C4-2B (cell line): ENCODE results near the gene CTIF.

Experiments
- H3K27ac ChIP-seq: fragments of 450-650 bp; 2 replicates; pipeline ENCODE4 v1.5.1; 2017
- ZFX ChIP-seq: fragments of 450-650 bp; IDR thresholded peaks from 2 replicates; pipeline ENCODE4 v1.6.1; 2017
- TF ChIP-seq, protein P1 (sequence below): fragments of 450-650 bp; conservative IDR thresholded peaks from 2 replicates; pipeline ENCODE4 v1.5.1; 2017; ENCODE audit warnings: mild to moderate bottlenecking

CTIF gene

DNA sequence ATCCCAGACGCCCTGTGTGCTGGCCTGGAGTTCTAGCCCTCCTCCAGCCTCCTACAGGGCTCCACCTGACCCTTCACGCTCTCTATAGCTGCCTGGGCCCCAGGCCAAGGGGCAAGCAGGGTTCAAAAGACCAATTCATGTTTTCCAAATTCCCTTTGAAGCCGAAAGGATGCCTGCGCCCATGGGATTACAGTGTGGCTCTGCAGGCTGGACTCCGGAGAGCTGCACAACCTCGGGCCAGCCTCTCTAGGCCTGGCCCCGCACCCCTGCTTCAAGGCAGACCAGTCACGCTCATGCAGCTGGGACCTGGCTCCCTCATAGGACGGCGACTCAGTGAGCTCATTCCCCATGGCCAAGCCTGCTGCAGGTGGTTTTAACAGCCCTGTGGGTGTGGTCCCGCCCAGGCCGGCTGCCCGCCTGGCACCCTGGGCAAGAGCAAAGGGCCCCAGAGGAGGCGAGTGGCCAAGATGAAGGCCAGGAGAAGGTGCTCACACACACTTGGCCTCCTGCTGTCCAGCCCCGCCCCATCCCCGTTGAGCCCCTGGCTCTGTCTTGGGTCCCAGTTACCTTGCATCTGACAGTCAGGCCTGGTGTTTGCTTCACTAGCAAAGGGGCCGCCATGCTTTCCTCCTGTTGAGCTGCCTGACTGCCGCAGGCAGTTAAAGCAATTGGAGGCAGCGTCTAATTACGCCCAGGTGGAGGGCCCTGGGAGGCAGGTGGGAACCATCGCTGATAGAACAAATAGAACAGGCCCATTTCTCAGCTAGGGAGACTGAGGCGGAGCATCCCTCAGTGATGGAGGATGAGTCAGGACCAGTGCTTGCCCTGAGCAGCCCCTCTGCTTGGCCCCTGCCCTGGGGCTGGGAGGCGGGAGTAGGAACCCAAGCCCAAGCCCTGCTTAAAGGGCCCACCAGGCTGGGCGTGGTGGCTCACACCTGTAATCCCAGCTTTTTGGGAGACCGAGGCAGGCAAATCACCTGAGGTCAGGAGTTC is 355.1 kb downstream of the CTIF start:
- H3K27ac ChIP-seq: no peak overlapping the region
- no peak for TF ChIP-seq ZFX
- TF ChIP-seq, protein P1, sequence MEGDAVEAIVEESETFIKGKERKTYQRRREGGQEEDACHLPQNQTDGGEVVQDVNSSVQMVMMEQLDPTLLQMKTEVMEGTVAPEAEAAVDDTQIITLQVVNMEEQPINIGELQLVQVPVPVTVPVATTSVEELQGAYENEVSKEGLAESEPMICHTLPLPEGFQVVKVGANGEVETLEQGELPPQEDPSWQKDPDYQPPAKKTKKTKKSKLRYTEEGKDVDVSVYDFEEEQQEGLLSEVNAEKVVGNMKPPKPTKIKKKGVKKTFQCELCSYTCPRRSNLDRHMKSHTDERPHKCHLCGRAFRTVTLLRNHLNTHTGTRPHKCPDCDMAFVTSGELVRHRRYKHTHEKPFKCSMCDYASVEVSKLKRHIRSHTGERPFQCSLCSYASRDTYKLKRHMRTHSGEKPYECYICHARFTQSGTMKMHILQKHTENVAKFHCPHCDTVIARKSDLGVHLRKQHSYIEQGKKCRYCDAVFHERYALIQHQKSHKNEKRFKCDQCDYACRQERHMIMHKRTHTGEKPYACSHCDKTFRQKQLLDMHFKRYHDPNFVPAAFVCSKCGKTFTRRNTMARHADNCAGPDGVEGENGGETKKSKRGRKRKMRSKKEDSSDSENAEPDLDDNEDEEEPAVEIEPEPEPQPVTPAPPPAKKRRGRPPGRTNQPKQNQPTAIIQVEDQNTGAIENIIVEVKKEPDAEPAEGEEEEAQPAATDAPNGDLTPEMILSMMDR: no peak

DNA sequence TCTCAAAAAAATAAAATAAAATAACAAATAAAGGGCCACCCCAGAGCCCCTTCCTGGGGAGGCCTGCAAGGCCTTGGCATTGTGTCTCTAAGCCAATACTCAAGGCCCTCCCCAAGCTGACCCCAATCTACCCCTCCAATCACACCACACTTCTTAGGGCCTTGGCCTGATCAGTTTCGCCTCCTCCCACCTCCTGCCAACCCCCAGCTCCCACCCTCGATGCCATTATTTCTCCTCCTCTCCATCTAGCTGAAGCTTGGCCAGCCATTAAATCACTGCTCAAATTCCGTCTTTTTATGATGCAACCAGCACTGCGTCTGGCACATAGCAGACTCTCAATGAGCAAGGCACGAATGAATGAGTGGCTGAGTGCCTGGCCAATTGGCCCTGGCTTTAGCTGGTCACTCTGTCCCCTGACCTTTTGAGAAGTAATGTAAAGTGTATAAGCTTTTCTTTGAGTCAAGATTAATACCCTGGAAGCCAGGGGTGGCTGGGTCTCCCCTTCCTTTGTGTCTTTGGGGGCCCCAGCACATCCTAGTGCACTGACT is 356.0 kb downstream of the CTIF start:
- TF ChIP-seq, protein P1: no peak
- TF ChIP-seq ZFX: no peak
- H3K27ac ChIP-seq: no peak overlapping the region

DNA sequence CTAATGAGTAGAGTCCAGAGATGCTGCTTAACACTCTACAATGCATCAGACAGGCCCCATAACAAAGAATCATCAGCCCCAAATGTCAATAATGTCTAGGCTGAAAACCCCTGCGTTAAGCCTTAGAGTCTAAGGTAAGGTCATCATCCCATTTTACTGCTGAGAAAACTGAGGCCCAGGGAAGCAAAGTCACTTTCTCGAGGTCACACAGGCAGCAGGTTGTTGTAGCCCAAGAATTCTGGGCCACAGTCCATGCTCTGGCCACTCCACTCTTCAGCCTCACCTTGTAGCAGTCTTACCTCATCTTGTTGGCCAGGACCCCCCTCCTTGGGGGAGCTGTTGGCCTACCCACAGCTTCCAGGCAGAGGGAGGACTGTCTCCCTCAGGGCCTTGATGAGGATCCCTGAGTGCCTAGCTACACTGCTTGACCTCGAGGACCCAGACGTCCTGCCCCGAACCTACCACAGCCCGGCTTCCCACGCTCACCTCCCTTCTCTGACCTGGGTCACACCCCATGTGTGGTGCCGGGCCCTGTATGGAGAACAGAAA is 357.6 kb downstream of the CTIF start:
- H3K27ac ChIP-seq: no peak overlapping the region
- TF ChIP-seq, protein P1: no peak
- TF ChIP-seq ZFX: no peak

DNA sequence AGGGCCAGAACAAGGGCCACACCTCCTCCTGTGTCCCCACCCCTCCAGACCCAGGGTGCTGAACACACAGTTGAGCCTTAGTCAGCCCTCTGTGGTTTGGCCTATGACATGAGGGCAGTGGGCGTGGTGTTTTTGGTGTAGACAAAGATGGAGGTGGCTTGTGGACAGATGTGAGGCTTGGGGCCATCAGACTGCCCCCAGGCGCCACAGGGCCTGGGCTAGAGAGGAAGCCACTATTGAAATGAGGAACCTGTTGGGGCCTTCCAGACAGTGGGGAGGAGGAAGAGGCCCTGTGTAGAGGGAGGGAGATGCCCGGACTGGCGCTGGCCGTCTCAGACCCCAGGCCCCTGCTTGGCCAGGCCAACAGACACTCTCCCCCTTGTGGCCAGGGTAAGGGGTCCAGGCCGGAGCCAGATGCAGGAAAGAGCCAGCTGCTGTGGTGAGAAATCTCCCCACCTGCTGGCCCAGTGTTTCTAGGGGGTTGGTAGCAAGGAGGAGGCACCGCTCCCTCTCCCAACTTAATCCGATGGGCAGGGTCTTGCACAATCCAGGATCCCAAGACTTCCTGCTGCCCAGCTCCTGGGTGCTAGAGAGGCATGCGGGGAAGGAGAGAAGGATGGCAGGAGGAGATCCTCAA is 358.2 kb downstream of the CTIF start:
- H3K27ac ChIP-seq: no peak overlapping the region
- TF ChIP-seq, protein P1: no peak
- TF ChIP-seq ZFX: no peak

DNA sequence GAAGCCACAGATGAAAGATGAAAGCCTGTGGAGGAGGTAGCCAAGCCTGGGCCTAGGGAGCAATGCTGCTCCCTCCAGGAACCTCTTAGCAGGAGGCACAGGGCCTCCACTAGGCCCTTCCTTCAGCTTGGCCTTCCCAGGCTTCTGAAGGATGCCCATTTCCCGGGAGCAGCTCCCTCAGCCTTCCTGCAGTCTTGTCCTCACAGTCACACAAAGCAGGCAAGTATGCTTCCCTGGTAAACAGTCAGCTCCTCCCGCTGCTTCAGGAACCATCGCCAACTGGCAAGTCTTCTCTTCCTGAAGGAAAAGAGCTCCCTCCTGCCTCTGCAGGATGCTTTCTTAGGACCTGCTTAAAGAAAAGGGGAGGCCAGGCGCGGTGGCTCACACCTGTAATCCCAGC is 358.7 kb downstream of the CTIF start:
- H3K27ac ChIP-seq: no peak overlapping the region

DNA sequence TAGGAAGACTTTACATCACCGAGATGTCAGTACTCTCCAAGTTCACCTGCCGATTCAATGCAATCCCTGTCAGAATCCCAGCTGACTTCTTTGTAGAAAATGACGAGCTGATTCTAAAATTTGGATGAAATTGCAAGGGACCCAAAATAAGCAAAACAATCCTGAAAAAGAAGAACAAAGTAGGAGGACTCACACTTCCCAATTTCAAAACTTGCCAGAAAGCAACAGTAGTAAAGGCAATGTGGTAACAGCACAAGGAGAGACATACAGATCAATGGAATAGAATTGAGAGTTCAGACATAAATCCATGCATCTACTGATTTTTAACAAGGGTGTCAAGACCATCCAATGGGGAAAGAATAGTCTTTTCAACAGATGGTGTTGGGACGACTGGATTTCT is 359.7 kb downstream of the CTIF start:
- TF ChIP-seq, protein P1: no peak
- no peak for TF ChIP-seq ZFX

More for the DNA sequence above, 358.7 kb downstream of the CTIF start:
- TF ChIP-seq, protein P1: no peak
- TF ChIP-seq ZFX: no peak

More for the DNA sequence above, 359.7 kb downstream of the CTIF start:
- no peak overlapping the region for H3K27ac ChIP-seq
